IPS-18a (cell line): ENCODE data around the gene DYNC1LI2.

Experiments used
- H3K27ac ChIP-seq: one replicate; pipeline ENCODE4 v1.5.1; 2013; ENCODE audit warnings: low read length
- H3K27me3 ChIP-seq: one replicate; pipeline ENCODE4 v1.6.1; 2013; ENCODE audit warnings: mild to moderate bottlenecking, low read length; ENCODE audit not compliant: control insufficient read depth, insufficient read depth
- H3K36me3 ChIP-seq: one replicate; pipeline ENCODE4 v1.6.1; 2013; ENCODE audit warnings: low read depth, low read length; ENCODE audit not compliant: control insufficient read depth
- H3K4me1 ChIP-seq: one replicate; pipeline ENCODE4 v1.6.1; 2013; ENCODE audit warnings: low read depth, low read length; ENCODE audit not compliant: control insufficient read depth
- H3K4me3 ChIP-seq: one replicate; pipeline ENCODE4 v1.5.1; 2013; ENCODE audit warnings: low read length
- H3K9ac ChIP-seq: one replicate; pipeline ENCODE4 v1.6.1; 2013; ENCODE audit warnings: mild to moderate bottlenecking, low read length, moderate library complexity
- H3K9me3 ChIP-seq: one replicate; pipeline ENCODE4 v1.6.1; 2013; ENCODE audit warnings: low read depth, low read length; ENCODE audit not compliant: control insufficient read depth

The DYNC1LI2 gene

DNA sequence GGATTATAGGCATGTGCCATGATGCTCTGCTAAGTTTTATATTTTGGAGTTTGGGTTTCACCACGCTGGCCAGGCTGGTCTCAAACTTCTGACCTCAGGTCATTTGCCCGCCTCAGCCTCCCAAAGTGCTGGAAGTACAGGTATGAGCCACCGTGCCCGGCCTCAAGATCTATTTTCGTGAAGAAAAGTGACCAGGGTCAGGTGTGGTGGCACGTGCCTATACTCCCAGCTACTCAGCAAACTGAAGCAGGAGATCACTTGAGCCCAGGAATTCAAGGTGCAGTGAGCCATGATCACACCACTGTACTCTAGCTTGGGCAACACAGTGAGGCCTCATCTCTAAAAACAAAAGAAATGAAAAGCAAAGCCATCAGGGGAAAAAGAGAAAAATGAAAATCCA lies 73.6 kb downstream of the DYNC1LI2 start:
- H3K27me3 ChIP-seq, result no peaks in the 10 kb centered on the region
- no peaks in the 10 kb centered on the region for H3K4me1 ChIP-seq
- H3K9me3 ChIP-seq, result no peaks in the 10 kb centered on the region
- H3K9ac ChIP-seq, result no peak overlapping the region
- H3K4me3 ChIP-seq, result no peak overlapping the region
- H3K36me3 ChIP-seq, result no peaks in the 10 kb centered on the region
- no peak overlapping the region for H3K27ac ChIP-seq

- no peaks in the 10 kb centered on the region for H3K9me3 ChIP-seq
- no peaks in the 10 kb centered on the region for H3K4me1 ChIP-seq
- no peak overlapping the region for H3K27ac ChIP-seq
- no peaks in the 10 kb centered on the region for H3K27me3 ChIP-seq
- no peak overlapping the region for H3K4me3 ChIP-seq
- no peaks in the 10 kb centered on the region for H3K36me3 ChIP-seq
- H3K9ac ChIP-seq, result no peak overlapping the region
These were observed 74.2 kb downstream of the DYNC1LI2 start for GRCh38 chr16:66677179-66677578.

GRCh38 chr16:66676599-66676998 lies 74.8 kb downstream of the DYNC1LI2 start:
- Histone ChIP-seq H3K27me3 (no peaks in the 10 kb centered on the region), H3K9me3 (no peaks in the 10 kb centered on the region), H3K9ac (no peak overlapping the region), H3K36me3 (no peaks in the 10 kb centered on the region), H3K27ac (no peak overlapping the region), H3K4me1 (no peaks in the 10 kb centered on the region), H3K4me3 (no peak overlapping the region)

- Histone ChIP-seq H3K9ac (no peak overlapping the region), H3K4me3 (no peak overlapping the region), H3K4me1 (no peaks in the 10 kb centered on the region), H3K27ac (no peak overlapping the region), H3K36me3 (no peaks in the 10 kb centered on the region), H3K9me3 (no peaks in the 10 kb centered on the region), H3K27me3 (no peaks in the 10 kb centered on the region)
These were observed 77.7 kb downstream of the DYNC1LI2 start for GRCh38 chr16:66673691-66674090.
